Panc1 (cell line): Measurements from ENCODE around the gene ACVR1B. TPM values are rescaled to one million over a fixed set of nuclear protein-coding genes. Genes with fewer than 3 reads are reported as not detected.

Experiments used
- ATAC-seq: fragments of 200-7000 bp; cut with Tn5 transposase; 2 replicates; pipeline ENCODE4 v1.9.1; 2020; ENCODE audit warnings: mild to moderate bottlenecking, moderate library complexity
- BruUV-seq: library from RNA; stranded (reverse); fragments of 400-500 nt; replicated peaks from 2 replicates; lab custom pipeline; 2021; lab: Mats Ljungman, UMichigan
- CTCF ChIA-PET: fragments of 300-600 bp; sonication (Branson Sonifier 250); formaldehyde crosslinking; loops from one replicate; lab custom pipeline; 2022; ENCODE audit warnings: antibody characterized with exemption; lab: Charles Lee
- POLR2A ChIA-PET: fragments of 300-600 bp; sonication (Branson Sonifier 250); formaldehyde crosslinking; loops from one replicate; lab custom pipeline; 2022; ENCODE audit warnings: antibody characterized with exemption; lab: Charles Lee
- DNase-seq: peaks from one replicate; pipeline ENCODE4 v3.0.0-alpha.2; 2010; ENCODE audit warnings: low read depth, low spot score
- H3K27ac ChIP-seq: 2 replicates; pipeline ENCODE4 v1.5.1; 2011; ENCODE audit warnings: mild to moderate bottlenecking, low read length, inconsistent platforms
- H3K27me3 ChIP-seq: fragments of 200-500 bp; sonication (Bioruptor generic); 2 replicates; pipeline ENCODE4 v1.6.0; 2014; ENCODE audit warnings: low read length, inconsistent platforms; ENCODE audit not compliant: control insufficient read depth, insufficient read depth
- H3K36me3 ChIP-seq: fragments of 200-500 bp; sonication (Bioruptor generic); 2 replicates; pipeline ENCODE4 v1.5.1; 2014; ENCODE audit warnings: inconsistent platforms, mild to moderate bottlenecking, low read length, moderate library complexity; ENCODE audit not compliant: control insufficient read depth, insufficient read depth
- H3K4me1 ChIP-seq: 2 replicates; pipeline ENCODE4 v1.5.1; 2011; ENCODE audit warnings: inconsistent platforms, mild to moderate bottlenecking, low read length, moderate library complexity; ENCODE audit not compliant: control insufficient read depth, insufficient read depth
- H3K4me3 ChIP-seq, 2 experiments: 2 replicates each; pipeline ENCODE4 v1.5.1; 2011 to 2012; ENCODE audit warnings: low read depth in 2 of 2, low read length in 2 of 2, mild to moderate bottlenecking in 2 of 2, inconsistent platforms in 1 of 2, moderate library complexity in 1 of 2
- H3K9me3 ChIP-seq: fragments of 200-500 bp; sonication (Bioruptor generic); 2 replicates; pipeline ENCODE4 v1.5.1; 2014; ENCODE audit warnings: low read depth, mild to moderate bottlenecking, inconsistent platforms, low read length, moderate library complexity; ENCODE audit not compliant: control insufficient read depth, insufficient read depth
- CTCF ChIP-seq: fragments of 450-650 bp; IDR thresholded peaks from 2 replicates; pipeline ENCODE4 v1.5.1; 2017; ENCODE audit warnings: mild to moderate bottlenecking
- POLR2AphosphoS5 ChIP-seq: IDR thresholded peaks from 2 replicates; pipeline ENCODE4 v1.6.1; 2012; ENCODE audit warnings: mild to moderate bottlenecking, low read depth, low read length, moderate library complexity
- SIN3A ChIP-seq: IDR thresholded peaks from 2 replicates; pipeline ENCODE4 v1.6.1; 2012; ENCODE audit warnings: low read depth, mild to moderate bottlenecking, low read length, moderate library complexity, borderline replicate concordance; ENCODE audit not compliant: insufficient read depth
- TCF7L2 ChIP-seq: IDR thresholded peaks from 2 replicates; pipeline ENCODE4 v1.6.1; 2011; ENCODE audit warnings: mild to moderate bottlenecking, low read depth, low read length, inconsistent platforms
- in situ Hi-C: cut with HindIII; loops from 2 replicates; pipeline ENCODE4 v1.10.0; 2016; ENCODE audit warnings: low sequenced_read_pairs, low pct_unique_long_range_greater_than_20kb
- intact Hi-C: fragments of 100-400 bp; cut with micrococcal nuclease; formaldehyde crosslinking; loops from one replicate; pipeline ENCODE4 v1.10.0; 2022; ENCODE audit not compliant: unreplicated experiment
- total RNA-seq: library from RNA; stranded (reverse); gene quantifications from one replicate; pipeline ENCODE4 v1.2.1, GENCODE V29; 2021; ENCODE audit not compliant: unreplicated experiment
- TF ChIP-seq, protein P1 (sequence below), 2 experiments: IDR thresholded peaks; 2 replicates each; pipeline ENCODE4 v1.6.1; 2011 to 2012; ENCODE audit warnings: low read depth in 2 of 2, control low read depth in 1 of 2, low read length in 1 of 2, mild to moderate bottlenecking in 1 of 2, moderate library complexity in 1 of 2; ENCODE audit not compliant: insufficient read depth in 1 of 2

Gene ACVR1B
- total RNA-seq, 1 experiment from 2014 or later: 23.0 TPM

GRCh38 chr12:51950682-51951198 is 759 bp upstream of the ACVR1B start:
- CTCF ChIA-PET: no interaction called here
- no peak for TF ChIP-seq POLR2AphosphoS5
- no peak for TF ChIP-seq TCF7L2
- in situ Hi-C loops: no loop called here
- Histone ChIP-seq H3K4me1 (peaks cover 32% of the 10 kb centered on the region), H3K27me3 (peaks cover 12% of the 10 kb centered on the region), H3K36me3 (peaks cover 5% of the 10 kb centered on the region; the same call in 1 of the 2 replicates), H3K27ac (peak overlapping the region; percentile 66; the same call in 1 of the 2 replicates), H3K4me3 (peak overlapping the region; percentile 58 to 61), H3K9me3 (no peaks in the 10 kb centered on the region)
- ATAC-seq (no peak), DNase-seq (no peak)
- no TSS peak for BruUV-seq
- POLR2A ChIA-PET: no interaction called here
- intact Hi-C loops: no loop called here

DNA sequence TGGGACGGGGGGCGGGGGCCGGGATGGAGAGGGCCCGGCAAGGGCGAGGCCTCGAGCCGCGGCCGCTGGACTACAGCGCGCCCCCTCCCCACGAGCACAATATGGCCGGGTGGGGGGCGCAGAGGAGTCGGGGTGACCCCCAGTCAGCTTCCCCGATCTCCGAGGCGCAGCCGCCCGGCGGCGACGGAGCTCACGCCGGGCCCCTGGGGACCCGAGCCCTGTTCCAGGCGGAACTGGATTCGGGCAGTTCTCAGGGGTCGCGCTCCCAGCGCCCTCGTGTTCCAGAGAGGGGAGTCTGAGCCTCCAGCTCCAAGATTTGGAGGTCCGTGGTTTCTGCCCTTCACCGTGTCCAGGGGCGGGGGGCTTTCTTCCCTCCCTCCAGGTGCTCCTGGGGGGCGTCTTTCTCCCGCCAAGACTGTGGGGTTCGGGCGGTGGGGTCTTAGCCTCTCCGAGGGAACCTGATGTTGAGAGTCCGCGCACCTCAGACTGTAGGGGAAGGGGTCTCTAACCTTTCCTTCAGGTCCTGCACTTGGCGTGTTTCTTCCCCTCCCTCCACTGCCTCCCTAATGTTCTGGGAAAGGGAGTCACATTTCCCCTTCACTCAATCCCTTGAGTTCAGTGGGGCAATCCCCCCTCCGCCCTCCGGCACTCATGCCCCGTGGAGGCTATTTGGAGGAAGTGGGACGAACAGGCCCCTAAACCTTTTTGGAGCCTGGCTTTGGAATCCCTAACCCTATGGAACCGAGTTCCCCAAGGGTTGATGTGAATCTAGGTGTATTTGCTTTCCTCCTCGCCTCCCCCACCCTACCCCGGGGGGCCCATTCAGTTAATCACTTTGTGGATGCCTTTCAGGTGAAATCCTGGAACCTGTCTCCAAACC is 584 bp downstream of the ACVR1B start:
- Histone ChIP-seq H3K27ac (peak overlapping the region; percentile 88), H3K27me3 (peaks cover 12% of the 10 kb centered on the region), H3K4me3 (peak overlapping the region; percentile 83 to 89), H3K4me1 (peaks cover 35% of the 10 kb centered on the region), H3K36me3 (peaks cover 5% of the 10 kb centered on the region; the same call in 1 of the 2 replicates), H3K9me3 (no peaks in the 10 kb centered on the region)
- ATAC-seq: peak; percentile 7; the same call in 1 of the 2 replicates
- TF ChIP-seq CTCF (no peak), SIN3A (0 out of 2 replicates have a peak, but pooled peaks have one; percentile 49)
- no TSS peak for BruUV-seq
- in situ Hi-C loops (no loop called here), intact Hi-C loops (no loop called here)
- ChIA-PET CTCF (no interaction called here), POLR2A (no interaction called here)
- DNase-seq: no peak

DNA sequence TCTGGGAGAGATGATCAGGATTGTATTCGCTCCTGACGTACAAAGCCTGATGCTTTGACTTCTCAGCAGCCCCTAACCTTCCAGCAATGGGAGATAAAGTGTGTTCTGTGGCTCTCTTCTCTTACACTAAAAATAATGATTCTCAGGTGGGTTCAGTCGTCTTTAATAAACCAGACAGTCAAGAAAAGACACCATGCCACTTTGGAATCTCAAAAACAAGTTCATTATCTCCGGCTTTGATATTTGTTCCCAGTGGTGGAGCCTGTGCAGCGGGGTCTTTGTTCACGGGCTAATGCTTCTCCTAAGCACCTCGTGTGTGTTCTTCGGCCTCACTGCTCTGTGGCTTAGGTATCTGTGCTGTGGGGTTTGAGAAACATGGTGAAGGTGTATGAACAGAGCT is 1.6 kb downstream of the ACVR1B start:
- Histone ChIP-seq H3K36me3 (peaks cover 5% of the 10 kb centered on the region; the same call in 1 of the 2 replicates), H3K27ac (peak overlapping the region; percentile 70), H3K27me3 (peaks cover 12% of the 10 kb centered on the region), H3K4me3 (peak overlapping the region; percentile 83 to 89), H3K9me3 (no peaks in the 10 kb centered on the region), H3K4me1 (peaks cover 35% of the 10 kb centered on the region)
- no peak for TF ChIP-seq TCF7L2
- ChIA-PET POLR2A (no interaction called here), CTCF (no interaction called here)
- no peak for ATAC-seq
- intact Hi-C loops (no loop called here), in situ Hi-C loops (no loop called here)
- DNase-seq: no peak
- no TSS peak for BruUV-seq

DNA sequence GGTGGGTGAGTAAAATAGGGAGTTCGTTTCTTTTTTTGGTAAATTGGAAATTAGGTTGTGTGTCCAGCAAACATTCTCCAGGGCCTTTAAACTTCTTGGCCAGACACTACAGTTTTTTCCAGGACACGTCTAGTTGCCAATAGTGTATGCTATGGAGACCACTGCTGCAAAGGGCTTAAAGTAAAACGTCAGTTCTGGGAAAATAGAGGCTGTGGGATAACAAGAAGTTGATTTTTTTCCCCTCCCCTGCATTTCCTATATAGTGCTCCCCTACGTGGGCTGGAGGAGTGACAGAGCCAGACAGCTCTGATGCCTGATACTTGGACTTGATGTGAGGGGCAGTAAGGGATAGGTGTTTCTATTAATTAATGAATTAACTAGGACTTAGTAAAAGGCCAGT is 2.4 kb downstream of the ACVR1B start:
- CTCF ChIA-PET: no interaction called here
- H3K27me3 ChIP-seq: peaks cover 12% of the 10 kb centered on the region
- BruUV-seq: TSS peak; percentile 67

More for the DNA sequence above, 2.4 kb downstream of the ACVR1B start:
- DNase-seq (no peak), ATAC-seq (no peak)
- Histone ChIP-seq H3K4me1 (peaks cover 35% of the 10 kb centered on the region), H3K4me3 (no peak overlapping the region; a peak in 1 of 4 replicates), H3K9me3 (no peaks in the 10 kb centered on the region), H3K27ac (peak overlapping the region; percentile 70), H3K36me3 (peaks cover 5% of the 10 kb centered on the region; the same call in 1 of the 2 replicates)
- in situ Hi-C loops: no loop called here
- POLR2A ChIA-PET: no interaction called here
- no peak for TF ChIP-seq POLR2AphosphoS5
- TF ChIP-seq SIN3A: no peak
- TF ChIP-seq CTCF: no peak
- TF ChIP-seq, protein P1, sequence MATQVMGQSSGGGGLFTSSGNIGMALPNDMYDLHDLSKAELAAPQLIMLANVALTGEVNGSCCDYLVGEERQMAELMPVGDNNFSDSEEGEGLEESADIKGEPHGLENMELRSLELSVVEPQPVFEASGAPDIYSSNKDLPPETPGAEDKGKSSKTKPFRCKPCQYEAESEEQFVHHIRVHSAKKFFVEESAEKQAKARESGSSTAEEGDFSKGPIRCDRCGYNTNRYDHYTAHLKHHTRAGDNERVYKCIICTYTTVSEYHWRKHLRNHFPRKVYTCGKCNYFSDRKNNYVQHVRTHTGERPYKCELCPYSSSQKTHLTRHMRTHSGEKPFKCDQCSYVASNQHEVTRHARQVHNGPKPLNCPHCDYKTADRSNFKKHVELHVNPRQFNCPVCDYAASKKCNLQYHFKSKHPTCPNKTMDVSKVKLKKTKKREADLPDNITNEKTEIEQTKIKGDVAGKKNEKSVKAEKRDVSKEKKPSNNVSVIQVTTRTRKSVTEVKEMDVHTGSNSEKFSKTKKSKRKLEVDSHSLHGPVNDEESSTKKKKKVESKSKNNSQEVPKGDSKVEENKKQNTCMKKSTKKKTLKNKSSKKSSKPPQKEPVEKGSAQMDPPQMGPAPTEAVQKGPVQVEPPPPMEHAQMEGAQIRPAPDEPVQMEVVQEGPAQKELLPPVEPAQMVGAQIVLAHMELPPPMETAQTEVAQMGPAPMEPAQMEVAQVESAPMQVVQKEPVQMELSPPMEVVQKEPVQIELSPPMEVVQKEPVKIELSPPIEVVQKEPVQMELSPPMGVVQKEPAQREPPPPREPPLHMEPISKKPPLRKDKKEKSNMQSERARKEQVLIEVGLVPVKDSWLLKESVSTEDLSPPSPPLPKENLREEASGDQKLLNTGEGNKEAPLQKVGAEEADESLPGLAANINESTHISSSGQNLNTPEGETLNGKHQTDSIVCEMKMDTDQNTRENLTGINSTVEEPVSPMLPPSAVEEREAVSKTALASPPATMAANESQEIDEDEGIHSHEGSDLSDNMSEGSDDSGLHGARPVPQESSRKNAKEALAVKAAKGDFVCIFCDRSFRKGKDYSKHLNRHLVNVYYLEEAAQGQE (IDR thresholded peaks at IDR 0.05; ENCODE audit: insufficient read depth in 1 of 2, low read depth in 2 of 2, low read length in 1 of 2): no peak
- intact Hi-C loops: no loop called here
